ENCODE results near the gene ZNF408. TPM values are rescaled to one million over a fixed set of nuclear protein-coding genes. Genes with fewer than 3 reads are reported as not detected.

The ZNF408 gene
- total RNA-seq, 1 experiment from 2014 or later: 15.2 TPM

Small RNA genes lying within 50 kb of the gene (microRNA-seq; reads per million reads assigned to microRNA genes)
- gene MIR5582 (ENCODE audit: borderline number of aligned reads): not detected

Other genes starting within 250 kb of the ZNF408 start
- gene AMBRA1, start 107.0 kb upstream of the ZNF408 start, total RNA-seq (2021): 29.8 to 35.0 TPM (median 32.2 TPM) in 3 replicates
- 4.4 to 5.6 TPM (median 5.2 TPM) in 3 replicates for gene HARBI1, start 83.8 kb upstream of the ZNF408 start, total RNA-seq (2021)
- 73.4 to 85.4 TPM (median 81.7 TPM) in 3 replicates for gene ATG13, start 83.5 kb upstream of the ZNF408 start, total RNA-seq (2021)
- 45.1 to 53.0 TPM (median 45.9 TPM) in 3 replicates for gene ARHGAP1, start 412 bp upstream of the ZNF408 start, total RNA-seq (2021)
- 0.50 to 0.82 TPM (median 0.73 TPM) in 3 replicates for gene F2, start 18.2 kb downstream of the ZNF408 start, total RNA-seq (2021)
- gene CKAP5, start 145.2 kb downstream of the ZNF408 start, total RNA-seq (2021): 168 to 174 TPM (median 171 TPM) in 3 replicates
- 27.6 to 39.5 TPM (median 28.0 TPM) in 3 replicates for gene LRP4, start 217.5 kb downstream of the ZNF408 start, total RNA-seq (2021)
- gene CSTPP1, start 235.7 kb downstream of the ZNF408 start, total RNA-seq (2021): 23.6 to 27.6 TPM (median 27.5 TPM) in 3 replicates